Measurements from ENCODE around the gene PID1.
"Not testable (repeated sequence)": the region's sequence is repeated elsewhere in the genome, so short reads cannot be mapped to it uniquely, and the experiment has no call there.

Gene PID1

DNA sequence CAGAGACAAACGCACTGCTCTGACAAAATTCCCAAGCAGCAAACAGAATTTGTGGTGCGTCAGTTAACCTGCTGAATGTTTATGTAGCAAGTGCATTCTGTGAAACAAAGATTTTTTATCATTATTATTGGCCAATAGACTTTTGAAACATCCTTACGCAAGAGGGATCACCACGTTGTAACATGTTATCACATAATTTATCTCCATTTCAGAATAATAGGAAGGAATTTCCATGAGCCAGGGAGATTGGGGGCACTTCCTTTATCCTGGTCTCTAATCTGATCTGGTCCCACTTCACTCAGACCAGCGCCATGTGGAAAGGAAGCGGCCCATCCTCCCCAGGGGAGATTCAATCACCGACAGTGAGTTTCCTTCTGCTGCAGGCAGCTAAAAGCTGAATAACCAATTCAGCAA lies 166.1 kb downstream of the PID1 start:
- peak in 1 of 2 donors; percentile 8 for DNase-seq

DNA sequence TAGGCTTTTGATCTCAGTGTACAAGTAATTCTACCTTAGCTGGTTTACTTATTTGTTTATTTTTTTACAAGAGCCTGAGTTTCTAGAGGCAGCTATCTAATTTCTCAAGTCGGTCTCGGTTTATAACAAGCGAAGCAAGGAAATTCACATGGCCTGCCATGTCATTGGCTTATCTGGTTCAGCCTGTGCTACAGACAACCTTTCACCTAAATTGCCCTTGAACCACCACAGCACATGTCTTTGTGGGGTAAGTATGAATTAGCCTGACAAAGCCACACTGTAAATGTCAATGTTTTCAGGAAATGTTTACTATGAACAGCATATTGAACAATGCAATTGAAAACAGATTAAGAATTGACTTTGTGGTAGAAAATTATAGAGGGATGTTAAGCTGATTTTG lies 167.1 kb downstream of the PID1 start:
- DNase-seq, result no peak

DNA sequence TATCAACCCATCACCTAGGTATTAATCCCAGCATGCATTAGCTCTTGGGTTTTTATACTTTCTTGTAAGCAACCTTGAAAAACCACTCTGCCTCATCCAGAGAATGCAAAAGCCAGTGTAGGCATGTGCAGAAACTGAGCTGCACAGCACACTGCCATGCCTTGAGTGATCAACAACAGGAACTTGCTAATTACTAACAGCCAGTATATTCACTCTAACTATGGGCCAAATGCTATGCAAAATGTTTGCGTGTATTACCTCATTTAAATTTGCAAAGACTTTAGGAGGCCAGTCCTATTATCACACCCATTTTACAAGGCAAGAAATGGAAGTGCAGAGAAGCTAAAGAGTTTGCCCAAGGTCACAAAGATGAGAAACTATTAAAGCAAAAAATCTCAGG lies 169.8 kb downstream of the PID1 start:
- no peak for DNase-seq

DNA sequence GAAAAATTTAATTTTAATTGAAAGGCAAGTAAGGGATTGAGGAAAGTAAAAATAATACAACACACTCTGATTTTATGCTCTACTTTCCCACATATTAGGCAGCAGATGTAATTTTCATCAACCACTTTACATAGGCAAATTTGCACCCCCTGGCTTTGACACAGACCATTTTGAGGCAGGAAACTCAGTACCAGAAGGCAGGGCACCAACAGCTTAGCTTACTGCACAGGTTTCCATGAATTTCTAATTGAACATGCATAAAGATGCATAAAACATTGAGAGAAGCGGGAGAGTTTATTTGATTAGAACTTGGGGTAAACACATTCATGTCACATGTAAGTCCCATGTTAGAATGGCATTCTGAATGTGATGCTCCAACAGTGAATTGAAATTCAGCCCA lies 171.9 kb downstream of the PID1 start:
- no peak for DNase-seq

DNA sequence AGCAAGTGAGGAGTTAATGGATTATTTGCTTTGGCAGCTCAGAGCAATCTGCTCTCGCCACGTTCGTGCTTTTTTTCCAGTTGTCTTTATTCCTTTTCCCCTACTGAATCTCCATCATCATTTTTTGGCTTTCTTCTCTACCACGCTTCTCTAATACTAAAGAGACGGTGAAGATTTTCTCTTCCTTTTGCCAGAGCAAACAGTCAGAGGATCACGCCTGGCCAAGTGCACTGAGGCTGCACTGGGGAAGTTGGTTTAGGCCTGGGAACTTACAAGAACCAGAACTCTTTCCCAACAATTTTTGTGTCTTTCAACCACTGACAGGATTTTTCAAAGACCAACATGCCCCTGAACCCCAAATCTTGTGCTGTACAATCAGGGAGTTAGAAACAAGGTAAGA lies 172.3 kb downstream of the PID1 start:
- no peak for DNase-seq

DNA sequence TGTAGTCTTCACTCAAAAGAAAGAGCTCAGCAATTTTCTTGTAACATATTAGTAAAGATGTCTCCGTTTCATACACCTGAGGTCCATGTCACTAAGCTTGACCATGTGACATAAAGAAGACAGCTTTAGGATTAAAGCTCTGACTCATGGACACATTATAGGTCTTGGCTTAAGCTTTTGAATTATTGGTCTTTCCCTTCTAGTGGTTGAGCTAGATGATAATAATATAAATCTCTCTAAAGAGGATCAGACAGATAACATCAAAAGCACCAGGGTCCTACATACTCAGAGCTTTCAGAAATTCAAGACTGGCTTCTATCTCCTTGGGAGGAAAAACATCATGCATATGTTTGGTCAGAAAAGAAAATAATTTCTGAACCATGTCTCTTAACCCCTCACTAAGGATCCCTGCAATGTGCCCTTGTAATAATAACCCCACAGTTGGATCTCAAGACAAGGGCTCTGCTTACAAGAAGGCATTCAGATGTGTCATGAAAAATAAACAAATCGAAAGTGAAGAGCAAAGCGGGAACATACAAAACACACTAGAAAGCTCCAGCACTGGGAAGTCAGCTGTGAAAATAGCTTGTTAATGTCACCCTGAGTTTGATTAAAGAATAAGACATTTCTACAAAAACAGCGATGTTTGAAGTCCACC lies 174.5 kb downstream of the PID1 start:
- no peak for DNase-seq

DNA sequence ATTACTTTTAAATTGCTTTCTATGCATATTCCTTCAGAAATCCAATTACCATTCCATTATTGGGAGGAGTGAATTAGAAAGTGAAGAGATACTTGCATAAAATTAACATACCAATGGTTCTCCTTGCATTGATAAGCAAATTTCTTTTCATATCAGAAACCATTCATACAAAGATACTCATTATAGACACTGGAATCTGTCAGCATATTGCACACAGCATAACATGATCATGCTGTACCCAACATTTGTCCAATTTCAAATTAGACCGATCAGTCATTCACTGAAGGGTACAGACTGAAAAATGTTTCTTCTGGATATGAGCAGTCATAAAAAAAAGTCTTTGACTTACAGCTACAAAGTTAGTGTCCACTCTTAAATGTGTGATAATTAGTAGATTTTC lies 175.6 kb downstream of the PID1 start:
- no peak for DNase-seq

DNA sequence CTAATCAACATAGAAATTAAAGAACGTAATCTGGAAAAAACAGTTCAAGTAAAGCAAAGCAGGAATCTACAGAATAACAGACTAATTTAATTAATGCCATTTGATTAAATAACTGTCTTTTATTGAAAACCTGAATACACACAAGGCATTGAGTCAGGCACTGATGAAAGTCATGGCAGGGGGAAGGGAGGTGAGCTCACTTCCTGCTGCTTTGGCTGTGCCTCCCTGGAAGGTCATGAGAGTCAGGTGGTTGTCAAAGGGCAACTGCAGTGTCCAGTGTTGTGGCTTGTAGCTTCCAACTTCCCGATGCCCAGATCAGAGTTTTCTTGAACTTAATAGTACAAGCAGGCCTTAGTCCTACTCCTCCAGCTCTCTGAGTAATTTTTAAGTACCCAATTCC lies 180.9 kb downstream of the PID1 start:
- no peak for DNase-seq

DNA sequence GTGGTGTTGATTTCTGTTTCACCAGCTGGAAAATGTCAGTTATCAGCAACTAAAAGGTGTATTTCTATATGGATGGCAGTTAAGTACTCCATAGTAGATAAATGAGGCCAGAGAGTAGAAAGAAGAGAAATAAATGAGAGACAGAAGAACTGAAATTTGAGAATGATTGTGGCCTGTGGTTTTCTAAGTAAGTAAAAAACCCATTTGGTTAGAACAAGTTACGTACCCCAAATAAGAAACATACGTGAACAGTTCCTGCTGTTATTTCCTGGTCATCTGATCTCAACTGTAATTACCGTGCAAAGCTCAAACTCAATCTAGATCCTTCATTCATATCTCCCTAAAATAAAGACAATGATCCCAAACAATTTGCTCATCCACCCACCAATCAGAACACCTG lies 181.3 kb downstream of the PID1 start:
- DNase-seq, result no peak

DNA sequence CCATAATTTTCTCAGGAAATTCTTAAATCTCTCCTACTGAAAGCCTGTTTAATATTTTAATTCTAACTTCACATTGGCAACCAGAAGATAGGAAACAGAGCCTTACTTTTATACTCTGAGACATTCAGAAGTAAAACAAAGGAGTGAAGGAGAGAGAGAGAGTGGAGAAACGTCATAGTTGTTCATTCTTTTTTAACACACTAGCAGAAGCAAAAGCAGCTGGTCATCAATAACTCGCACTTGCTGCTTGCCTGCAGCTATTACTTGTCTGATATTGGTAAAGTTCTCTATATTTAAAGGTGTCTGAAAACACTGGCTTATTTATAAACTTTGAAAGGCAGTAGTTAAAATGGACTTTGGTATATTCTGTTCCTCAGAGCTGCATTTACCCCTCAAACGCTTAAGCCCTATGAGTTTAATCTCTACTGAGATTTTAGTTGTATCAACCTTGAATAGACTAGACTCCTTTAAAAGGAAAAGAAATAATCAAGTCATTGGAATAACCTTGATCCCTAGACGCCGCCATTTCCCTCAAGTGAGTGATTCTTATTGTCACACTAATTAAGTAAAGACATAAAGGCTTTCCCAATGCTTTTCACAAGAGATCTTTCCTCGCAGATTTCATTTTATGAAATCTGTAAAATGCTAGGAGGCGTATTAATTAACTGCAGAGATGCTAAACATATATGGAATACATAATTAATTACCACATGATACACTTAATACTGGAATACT lies 182.0 kb downstream of the PID1 start:
- DNase-seq, result no peak

DNA sequence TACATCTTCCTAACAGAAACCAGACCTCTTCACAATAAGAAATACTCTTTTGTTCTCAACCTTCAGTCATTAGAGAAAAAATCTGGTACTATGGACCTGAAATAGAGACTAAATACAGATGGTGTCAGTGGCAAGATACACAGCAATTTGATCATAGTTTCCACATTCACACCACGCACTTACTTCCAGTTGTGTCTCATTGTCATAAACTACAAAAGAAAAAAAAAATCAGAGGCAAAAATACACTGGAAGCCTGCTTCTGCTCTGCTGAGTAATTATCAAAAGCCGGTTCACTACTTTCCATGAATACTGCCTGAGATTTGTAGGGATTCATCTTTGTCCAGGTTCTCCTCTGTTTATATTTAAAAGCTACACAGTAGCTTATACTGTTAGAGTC lies 182.6 kb downstream of the PID1 start:
- DNase-seq, result no peak

DNA sequence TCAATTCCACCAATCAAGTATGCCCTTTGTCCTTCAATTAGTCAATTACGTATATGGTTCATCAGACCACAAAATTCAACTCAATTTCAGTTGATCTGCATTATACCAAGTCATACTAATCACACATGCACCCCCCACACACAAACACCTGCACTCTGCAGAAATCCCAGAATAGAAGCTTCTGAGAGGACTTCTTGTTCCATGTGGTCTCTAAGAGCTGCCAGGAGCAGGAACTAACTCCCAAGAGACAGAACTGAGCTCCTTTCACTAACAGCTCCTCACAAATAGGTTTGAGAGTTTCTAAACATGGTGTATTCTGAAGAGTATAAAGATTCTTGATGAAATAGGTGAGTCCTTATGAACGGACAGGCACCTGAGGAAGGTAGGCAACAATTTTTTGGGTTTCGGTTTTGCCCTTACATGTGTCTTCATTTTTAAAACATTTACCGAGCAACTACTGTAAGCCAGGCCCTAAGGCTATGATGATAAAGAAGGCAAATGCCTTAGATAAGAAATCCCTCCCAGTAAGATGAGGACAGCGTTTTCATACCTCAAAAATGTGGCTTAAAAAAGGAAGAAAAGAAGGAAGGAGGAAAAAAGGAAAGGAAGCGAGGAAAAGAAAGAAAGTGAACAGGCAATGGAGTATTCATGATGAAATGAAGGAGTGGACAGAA lies 183.1 kb downstream of the PID1 start:
- DNase-seq, result no peak

DNA sequence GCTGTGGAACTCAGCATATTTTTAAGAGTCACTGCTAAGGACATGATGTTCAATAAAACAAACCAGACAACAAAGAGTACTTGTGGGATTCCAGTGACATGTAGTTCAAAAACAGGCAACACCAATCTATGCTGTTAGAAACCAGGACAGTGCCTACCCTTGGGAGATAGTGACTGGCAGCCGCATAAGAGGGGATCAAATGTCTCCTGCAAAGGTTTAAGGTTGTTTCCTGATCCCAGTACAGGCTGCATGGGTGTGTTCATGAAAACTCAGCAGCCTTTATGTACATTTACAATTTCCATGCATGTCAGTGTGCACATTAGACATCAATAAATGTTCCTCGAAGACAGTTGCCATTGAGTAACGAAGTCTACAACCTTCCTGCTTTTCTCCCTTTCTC lies 183.8 kb downstream of the PID1 start:
- DNase-seq, result no peak

DNA sequence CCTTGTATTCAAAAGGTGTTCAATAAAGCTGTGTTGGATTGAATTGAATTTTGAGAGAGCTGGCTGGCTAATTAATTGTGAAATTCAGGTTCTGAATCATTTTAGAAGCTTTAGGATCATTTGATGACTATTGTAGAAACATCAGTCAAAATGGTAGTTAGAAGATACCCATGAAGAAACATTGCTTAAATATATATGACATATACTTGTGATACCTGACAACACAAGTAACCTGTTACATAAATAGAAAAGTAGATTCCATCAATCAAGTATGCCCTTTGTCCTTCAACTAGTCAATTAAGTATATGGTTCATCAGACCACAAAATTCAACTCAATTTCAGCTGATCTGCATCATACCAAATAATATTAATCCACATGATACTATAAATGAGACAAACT lies 185.6 kb downstream of the PID1 start:
- DNase-seq, result no peak

DNA sequence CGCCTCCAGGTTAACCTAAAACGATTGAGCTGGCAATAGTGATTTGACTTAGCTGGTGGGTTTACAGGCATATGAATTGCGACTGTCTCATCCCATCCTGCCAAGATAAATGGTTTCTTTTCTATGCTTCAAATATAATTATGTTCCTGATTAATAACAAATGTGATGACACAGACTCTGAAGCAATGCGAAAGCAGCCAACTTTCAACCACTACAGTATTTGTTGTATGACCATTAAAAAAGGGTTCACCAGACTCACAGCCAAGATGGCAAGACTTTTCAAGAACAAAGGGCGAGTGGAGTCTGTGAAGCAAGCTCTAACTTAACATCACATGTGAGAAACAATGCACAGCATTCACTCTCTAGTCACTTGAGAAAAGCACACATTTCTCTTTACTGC lies 186.6 kb downstream of the PID1 start:
- DNase-seq, result no peak

DNA sequence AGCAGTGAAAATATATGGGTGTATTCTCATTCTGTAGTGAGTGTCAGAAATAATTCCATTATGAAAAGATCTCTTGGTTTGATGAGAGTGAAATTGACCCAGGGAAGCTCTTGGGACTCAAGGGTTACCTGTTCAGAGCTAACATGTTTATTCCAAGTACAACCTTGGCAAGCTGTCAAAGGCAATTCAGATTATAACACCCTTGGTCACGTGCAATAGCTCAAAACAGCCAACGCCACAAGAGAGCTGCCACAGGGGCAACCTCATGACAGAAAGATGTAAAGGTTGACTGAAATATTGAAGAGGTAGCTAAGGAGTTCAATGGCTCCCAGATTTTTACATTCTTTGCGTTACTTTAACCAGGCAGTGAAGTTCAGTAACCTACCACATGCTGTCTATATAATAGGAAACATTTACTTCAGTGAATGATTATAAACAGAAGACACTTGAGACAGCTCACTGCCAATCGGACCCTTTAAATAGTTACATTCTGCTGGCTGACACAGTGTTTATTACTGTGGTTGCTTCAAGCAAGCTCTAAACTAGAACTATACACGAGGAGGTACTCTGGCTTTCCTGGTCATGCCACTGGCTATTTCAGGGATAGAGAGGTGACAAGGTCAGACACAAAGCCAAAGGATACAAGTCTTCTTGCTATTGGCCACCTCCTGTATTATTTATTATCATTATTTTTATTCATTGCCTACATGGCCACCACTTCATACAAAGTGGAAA lies 187.3 kb downstream of the PID1 start:
- DNase-seq, result no peak

DNA sequence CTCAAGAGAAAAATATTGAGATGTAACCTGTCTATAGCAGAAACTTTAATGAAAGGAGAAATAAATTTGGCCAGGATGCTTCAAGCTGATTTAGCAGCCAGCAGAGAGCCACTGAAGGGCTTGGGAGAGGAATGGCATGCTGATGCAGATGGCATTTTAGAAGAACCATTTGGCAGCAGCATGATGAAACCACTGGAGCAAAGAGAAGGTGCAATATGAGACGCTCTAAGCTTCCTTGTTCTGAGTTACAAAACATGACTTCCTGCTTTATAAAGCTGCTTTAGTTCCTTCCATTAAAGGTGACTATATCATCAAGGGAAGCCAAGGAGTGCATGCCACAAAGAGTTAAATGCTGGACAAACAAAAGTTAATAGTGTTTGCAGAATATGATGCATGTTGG lies 189.7 kb downstream of the PID1 start:
- no peak for DNase-seq

DNA sequence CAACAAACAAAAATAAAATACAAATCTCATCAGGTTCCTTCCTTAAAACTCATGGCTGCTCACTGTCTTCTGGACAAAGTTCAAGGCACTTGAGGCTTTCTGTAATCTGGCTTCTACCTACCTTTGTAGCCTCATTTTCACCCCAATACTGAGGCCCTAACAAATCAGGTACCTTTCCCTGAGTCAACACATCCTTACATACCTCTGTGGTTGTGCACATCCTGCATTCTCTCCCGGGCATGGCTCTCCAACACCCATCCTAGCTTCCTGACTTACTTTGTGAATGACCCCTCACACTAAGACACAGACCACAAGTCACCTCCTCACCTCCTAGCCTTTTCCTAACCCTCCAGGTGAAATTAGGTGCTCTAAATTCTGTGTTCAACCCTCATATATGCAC lies 190.9 kb downstream of the PID1 start:
- DNase-seq, result no peak

DNA sequence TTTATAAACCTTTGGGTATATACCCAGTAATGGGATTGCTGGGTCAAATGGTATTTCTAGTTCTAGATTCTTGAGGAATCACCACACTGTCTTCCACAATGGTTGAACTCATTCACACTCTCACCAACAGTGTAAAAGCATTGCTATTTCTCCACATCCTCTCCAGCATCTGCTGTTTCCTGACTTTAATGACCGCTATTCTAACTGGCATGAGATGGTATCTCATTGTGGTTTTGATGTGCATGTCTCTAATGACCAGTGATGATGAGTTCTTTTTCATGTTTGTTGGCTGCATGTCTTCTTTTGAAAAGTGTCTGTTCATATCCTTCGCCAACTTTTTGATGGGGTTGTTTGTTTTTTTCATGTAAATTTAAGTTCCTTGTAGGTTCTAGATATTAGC lies 194.2 kb downstream of the PID1 start:
- not testable (repeated sequence) for DNase-seq

DNA sequence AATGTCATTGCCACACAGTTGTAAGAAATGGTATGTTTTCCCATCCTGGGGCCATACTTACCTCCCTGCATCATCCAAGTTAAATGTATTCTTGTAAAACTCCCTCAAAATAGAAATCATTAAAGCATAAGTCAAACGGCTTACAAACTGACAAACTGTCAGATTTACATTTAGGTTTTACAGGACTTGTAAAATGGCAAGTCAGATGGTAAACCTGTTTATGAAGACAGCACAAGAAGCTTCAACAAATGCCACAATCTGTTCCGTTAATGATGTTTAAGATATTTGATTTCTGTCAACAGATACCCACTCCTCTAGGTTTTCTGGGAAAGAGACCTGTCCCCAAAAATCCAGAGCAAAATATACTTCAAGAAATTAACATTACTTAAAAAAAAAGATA lies 197.2 kb downstream of the PID1 start:
- DNase-seq, result no peak

DNA sequence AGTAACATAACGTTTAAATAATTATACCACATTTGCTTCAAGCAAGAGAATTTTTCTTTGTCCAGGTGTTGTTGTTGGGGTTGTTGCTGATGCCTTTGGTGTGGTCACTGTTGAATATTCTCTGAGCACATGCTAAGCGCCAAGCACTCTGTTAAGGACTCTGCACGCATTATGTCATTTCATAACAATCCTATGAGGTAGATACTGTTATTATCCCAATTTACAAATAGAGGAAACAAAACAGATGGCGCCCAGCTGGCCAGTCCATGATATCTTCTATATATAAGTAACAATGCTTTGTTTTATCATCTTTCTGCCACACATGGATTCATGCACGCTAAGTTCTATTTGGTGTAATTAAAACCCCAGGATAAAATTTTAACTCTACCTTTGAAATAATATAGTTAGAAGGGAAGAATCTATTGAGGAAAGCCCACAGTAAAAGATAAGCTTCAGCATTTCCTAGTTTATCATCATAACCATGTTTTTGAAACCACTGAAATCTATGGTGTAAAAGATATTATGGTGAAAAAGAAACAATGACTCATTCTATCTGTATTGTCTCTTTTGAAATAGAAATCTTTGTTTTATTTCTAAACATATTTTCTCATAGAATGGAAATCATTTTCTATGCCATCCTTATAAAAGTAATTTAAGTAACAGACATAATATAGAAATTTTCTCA lies 199.7 kb downstream of the PID1 start:
- no peak for DNase-seq

DNA sequence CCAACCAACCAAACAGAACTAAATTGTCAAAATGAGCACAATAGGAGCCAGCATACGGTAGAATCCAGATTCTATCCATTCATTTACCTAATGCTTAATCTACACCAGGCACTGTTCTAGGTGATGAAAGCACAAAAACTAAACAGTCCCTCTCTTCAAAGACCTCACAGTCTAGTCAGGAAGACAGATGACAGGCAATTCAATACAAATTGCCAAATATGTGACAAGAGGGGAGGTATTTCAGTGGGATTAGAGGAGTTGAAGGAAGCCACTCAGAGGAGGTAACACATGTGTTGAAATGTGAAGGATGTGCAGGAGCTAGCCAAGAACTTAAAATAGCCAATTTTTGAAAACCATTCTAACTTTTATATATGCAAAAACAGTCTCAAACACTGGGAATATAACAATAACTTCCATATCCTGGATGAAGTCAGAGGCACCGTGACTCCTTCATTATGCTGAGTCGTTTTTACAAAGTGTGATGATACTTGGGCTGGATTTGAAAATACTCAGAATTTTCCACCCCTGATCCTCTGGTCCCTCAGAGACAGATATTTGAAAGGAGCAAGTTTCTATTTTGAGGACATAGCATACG lies 204.9 kb downstream of the PID1 start:
- no peak for DNase-seq

DNA sequence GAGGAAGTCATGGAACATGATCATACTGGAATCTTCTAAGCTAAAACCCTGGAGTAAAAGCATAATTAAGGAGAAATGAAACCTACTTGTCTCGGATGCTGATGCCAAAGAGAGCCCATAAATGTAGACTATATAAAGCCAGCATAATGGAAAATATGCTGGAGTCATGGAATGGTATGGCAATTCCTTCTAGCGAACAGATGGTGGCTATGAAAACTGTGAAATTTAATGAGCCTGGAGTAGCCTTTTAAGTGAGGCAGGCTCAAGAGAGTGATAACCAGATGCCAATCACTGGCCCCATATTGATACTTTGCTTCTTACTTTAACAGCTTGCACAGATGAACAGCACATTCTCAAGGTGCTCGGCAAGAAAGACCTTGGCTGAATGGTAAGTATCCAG lies 206.3 kb downstream of the PID1 start:
- no peak for DNase-seq

All from inflammatory macrophage treated with lipopolysaccharide for 1 hour (primary cell).